ENCODE measurements around the gene SDR39U1.

DNA sequence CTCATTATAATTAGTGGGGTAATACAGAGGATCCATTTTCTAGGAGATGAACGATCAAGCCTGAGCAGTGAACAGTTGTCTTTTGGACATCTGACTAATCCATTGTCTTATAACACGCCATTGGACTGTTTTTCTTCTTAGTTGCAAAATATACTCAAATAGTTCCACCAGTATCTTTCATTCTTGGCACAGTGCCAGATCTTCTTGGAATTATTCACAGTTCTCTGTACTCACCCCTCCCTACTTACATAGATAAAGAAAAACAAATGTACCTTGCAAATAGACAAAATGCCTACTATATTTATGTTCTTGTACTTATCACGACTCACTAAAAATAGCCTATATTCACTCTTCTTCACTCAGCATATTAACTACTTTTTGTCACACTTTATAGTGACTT, 16.9 kb downstream of the SDR39U1 start:
- TF ChIP-seq, protein P1, sequence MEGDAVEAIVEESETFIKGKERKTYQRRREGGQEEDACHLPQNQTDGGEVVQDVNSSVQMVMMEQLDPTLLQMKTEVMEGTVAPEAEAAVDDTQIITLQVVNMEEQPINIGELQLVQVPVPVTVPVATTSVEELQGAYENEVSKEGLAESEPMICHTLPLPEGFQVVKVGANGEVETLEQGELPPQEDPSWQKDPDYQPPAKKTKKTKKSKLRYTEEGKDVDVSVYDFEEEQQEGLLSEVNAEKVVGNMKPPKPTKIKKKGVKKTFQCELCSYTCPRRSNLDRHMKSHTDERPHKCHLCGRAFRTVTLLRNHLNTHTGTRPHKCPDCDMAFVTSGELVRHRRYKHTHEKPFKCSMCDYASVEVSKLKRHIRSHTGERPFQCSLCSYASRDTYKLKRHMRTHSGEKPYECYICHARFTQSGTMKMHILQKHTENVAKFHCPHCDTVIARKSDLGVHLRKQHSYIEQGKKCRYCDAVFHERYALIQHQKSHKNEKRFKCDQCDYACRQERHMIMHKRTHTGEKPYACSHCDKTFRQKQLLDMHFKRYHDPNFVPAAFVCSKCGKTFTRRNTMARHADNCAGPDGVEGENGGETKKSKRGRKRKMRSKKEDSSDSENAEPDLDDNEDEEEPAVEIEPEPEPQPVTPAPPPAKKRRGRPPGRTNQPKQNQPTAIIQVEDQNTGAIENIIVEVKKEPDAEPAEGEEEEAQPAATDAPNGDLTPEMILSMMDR (IDR thresholded peaks at IDR 0.05), result no peak
- TF ChIP-seq ETV6 (CRISPR knock-in tag; IDR thresholded peaks at IDR 0.05), result no peak
- TF ChIP-seq, protein P2, sequence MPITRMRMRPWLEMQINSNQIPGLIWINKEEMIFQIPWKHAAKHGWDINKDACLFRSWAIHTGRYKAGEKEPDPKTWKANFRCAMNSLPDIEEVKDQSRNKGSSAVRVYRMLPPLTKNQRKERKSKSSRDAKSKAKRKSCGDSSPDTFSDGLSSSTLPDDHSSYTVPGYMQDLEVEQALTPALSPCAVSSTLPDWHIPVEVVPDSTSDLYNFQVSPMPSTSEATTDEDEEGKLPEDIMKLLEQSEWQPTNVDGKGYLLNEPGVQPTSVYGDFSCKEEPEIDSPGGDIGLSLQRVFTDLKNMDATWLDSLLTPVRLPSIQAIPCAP (CRISPR knock-in tag; IDR thresholded peaks at IDR 0.05), result no peak

All from WTC11 (cell line).